Epithelial cell of esophagus (primary cell): ENCODE measurements around the gene ATXN1.

Experiments used
- DNase-seq: peaks from one replicate; pipeline ENCODE4 v3.0.0; 2010; ENCODE audit warnings: low read depth
- H3K4me3 ChIP-seq: 2 replicates; pipeline ENCODE4 v1.5.1; 2011; ENCODE audit warnings: mild to moderate bottlenecking, low read length, control low read depth
- TF ChIP-seq, protein P1 (sequence below): IDR thresholded peaks from 2 replicates; pipeline ENCODE4 v1.5.1; 2011; ENCODE audit warnings: low read depth, mild to moderate bottlenecking, low read length, control low read depth, inconsistent platforms; ENCODE audit not compliant: insufficient read depth; ENCODE audit errors: missing control alignments

The ATXN1 gene

DNA sequence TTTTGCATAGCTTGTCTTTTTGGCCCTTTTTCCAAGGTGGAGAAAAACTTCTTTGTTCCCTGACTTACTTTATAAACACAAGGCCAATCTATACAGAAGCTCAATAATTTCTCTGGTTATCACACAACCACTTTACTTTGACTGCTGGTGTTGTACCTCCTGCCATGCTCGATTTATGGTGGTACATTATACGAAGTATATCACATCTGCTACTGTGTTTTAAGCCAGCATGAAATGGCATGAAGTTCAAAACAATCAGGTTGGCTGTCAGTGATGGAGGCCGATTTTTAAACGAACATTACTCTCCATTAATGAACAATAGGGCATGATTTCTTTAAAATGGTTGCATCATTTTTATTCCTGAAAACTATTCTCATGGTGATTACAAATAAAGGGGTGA lies 21.0 kb upstream of the ATXN1 start:
- no peak overlapping the region for H3K4me3 ChIP-seq
- TF ChIP-seq, protein P1, sequence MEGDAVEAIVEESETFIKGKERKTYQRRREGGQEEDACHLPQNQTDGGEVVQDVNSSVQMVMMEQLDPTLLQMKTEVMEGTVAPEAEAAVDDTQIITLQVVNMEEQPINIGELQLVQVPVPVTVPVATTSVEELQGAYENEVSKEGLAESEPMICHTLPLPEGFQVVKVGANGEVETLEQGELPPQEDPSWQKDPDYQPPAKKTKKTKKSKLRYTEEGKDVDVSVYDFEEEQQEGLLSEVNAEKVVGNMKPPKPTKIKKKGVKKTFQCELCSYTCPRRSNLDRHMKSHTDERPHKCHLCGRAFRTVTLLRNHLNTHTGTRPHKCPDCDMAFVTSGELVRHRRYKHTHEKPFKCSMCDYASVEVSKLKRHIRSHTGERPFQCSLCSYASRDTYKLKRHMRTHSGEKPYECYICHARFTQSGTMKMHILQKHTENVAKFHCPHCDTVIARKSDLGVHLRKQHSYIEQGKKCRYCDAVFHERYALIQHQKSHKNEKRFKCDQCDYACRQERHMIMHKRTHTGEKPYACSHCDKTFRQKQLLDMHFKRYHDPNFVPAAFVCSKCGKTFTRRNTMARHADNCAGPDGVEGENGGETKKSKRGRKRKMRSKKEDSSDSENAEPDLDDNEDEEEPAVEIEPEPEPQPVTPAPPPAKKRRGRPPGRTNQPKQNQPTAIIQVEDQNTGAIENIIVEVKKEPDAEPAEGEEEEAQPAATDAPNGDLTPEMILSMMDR: no peak
- DNase-seq: no peak

DNA sequence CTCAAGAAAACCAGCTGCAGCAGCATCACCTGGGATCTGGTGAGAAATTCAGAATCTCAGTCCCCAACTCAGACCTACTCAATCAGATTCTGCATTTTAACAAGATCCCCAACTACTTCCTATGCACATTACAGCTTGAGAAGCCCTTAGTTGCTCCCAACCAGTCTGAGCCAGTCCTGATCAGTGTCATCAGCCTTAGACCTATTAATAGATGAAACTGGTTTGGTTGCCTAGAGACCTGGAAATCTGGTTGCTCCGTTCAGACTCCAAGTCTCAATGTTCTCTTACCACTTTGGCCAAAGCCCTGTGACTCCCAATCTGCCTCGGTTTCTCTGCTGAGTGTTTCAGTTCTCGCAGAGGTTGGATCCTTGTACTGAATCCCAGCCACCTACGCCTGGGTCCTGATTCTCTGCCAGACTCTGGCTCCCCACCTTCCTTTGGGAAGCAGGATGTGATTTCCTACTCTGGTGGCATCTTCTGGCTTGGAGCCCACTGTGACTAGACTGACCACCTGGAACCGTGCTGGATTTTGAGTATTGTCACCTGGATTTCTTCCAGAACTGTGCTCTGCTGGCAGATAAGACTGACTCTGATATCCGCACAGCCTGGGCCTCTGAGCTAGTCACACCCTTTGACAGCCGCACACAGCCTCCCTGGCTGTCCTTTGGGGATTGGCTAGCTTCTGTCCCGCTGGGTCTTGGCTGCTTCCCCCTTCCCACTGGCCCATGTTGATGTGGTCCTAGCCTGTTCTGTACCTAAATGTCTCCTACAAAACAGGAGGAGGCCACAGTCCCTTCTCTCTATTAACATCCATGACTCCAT lies 20.3 kb upstream of the ATXN1 start:
- no peak overlapping the region for H3K4me3 ChIP-seq
- DNase-seq: peak; percentile 84
- TF ChIP-seq, protein P1: no peak

DNA sequence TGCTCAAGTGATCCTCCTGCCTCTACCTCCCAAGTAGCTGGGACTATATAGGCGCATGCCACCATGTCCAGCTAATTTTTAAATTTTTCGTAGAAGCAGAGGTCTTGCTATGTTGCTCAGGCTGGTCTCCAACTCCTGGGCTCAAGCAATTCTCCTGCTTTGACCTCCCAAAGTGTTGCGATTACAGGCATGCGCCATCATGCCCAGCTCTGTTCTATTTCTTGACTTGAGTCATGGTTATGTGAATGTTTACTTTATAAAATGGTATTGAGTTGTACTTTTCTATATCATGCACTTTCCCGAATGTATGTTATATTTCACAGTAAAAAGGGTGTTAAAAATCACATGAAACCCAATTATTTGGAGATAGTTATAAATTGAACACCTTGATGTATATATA lies 17.3 kb upstream of the ATXN1 start:
- TF ChIP-seq, protein P1: no peak
- no peak overlapping the region for H3K4me3 ChIP-seq
- DNase-seq: peak; percentile 87

DNA sequence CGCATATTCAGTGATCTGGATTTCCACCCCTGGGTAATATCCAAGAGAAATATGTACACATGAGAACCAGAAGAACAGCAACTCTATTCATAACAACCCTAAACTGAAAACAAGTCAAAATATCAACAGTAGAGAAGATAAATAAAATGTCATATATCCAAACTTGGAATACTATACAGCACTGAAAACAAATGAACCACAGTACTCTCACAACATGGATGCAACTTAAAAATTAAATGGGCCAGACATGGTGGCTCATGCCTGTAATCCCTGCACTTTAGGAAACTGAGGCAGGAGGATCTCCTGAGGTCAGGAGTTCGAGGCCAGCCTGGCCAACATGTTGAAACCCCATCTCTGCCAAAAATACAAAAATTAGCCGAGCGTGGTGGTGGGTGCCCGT lies 16.5 kb upstream of the ATXN1 start:
- no peak for DNase-seq
- H3K4me3 ChIP-seq: no peak overlapping the region
- TF ChIP-seq, protein P1: no peak

DNA sequence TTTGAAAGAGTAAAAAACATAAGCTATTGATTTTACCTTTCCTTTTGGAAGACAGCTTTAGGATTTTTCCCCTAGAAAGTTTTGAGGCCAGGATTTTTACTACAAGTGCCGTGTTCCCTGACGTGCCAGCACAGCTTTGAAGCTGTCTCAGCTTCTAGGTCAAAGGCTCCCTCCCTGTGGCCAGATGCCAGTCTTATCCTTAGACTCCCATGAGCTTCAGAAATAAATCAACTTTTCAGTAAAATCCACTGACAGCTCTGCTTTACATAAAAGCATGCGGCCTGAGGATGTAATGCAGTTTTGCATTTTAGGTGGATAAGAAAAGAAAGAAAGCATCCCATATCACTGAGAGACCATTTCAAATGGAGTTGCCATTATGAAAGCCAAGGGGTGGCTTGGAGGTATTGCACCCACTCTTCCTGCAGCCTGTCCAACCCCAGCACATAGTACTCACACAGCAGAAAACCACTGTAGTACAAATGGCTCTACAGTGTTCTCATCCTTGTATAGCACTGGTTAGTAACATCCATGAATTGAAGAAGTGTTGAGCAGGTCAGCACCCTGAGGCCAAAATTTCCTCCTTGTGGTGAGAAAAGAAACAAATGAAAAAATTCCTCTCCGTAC lies 15.2 kb upstream of the ATXN1 start:
- TF ChIP-seq, protein P1: no peak
- no peak for DNase-seq
- H3K4me3 ChIP-seq: no peak overlapping the region

DNA sequence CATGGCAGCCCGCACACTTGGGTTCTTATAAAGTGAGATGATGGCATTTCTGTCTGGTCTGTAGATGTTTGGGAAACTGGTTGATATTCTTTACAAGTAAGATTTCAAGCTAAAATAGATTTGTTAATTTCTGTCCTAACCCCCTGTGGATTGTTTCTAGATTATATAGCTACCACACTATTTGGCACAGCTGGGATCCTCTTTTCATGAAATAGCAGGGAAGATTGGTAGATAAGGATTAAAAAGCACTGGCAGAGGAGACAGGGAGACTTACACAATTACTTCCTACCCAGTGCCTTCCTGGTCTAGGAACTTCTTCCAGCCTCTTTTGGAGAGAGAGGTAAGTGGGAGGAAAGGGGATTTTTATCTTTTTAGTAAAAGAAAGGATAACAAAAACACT lies 13.2 kb upstream of the ATXN1 start:
- no peak overlapping the region for H3K4me3 ChIP-seq
- DNase-seq: no peak
- TF ChIP-seq, protein P1: no peak
